Fibroblast of lung (primary cell): Measurements from ENCODE around the gene SERINC5.

ENCODE experiments used
- EZH2 ChIP-seq: IDR thresholded peaks from 2 replicates; pipeline ENCODE4 v1.5.1; 2012; ENCODE audit warnings: low read length, control low read depth, mild to moderate bottlenecking; ENCODE audit errors: missing control alignments
- TF ChIP-seq, protein P1 (sequence below), 2 donors: IDR thresholded peaks in 1 of 2; conservative IDR thresholded peaks in 1 of 2; 1 replicate in 1 of 2; 2 replicates in 1 of 2; pipeline ENCODE4 v1.5.1; 2011 to 2012; ENCODE audit warnings: low read length in 2 of 2, control low read depth in 1 of 2, inconsistent platforms in 1 of 2, low read depth in 1 of 2, mild to moderate bottlenecking in 1 of 2

- TF ChIP-seq, protein P1, sequence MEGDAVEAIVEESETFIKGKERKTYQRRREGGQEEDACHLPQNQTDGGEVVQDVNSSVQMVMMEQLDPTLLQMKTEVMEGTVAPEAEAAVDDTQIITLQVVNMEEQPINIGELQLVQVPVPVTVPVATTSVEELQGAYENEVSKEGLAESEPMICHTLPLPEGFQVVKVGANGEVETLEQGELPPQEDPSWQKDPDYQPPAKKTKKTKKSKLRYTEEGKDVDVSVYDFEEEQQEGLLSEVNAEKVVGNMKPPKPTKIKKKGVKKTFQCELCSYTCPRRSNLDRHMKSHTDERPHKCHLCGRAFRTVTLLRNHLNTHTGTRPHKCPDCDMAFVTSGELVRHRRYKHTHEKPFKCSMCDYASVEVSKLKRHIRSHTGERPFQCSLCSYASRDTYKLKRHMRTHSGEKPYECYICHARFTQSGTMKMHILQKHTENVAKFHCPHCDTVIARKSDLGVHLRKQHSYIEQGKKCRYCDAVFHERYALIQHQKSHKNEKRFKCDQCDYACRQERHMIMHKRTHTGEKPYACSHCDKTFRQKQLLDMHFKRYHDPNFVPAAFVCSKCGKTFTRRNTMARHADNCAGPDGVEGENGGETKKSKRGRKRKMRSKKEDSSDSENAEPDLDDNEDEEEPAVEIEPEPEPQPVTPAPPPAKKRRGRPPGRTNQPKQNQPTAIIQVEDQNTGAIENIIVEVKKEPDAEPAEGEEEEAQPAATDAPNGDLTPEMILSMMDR (conservative IDR thresholded peaks at IDR 0.05 in 1 of 2, IDR thresholded peaks at IDR 0.05 in 1 of 2; ENCODE audit: low read depth in 1 of 2, low read length in 2 of 2): no peak
- no peak for TF ChIP-seq EZH2
Measured at GRCh38 chr5:80122579-80122978, 133.3 kb downstream of the SERINC5 start.
